SU-DHL-6 (cell line): ENCODE data around the gene SOBP.

ENCODE experiments used
- H2AFZ ChIP-seq: fragments of 200-600 bp; sonication (generic); 2 replicates; pipeline ENCODE4 v1.6.1; 2014; ENCODE audit warnings: low read depth, mild to moderate bottlenecking, moderate library complexity, mixed read lengths, antibody characterized with exemption, low read length; ENCODE audit not compliant: severe bottlenecking
- H3F3A ChIP-seq: fragments of 200-600 bp; shearing (Covaris generic); 2 replicates; pipeline ENCODE4 v1.6.0; 2016; ENCODE audit warnings: antibody characterized with exemption, mild to moderate bottlenecking; ENCODE audit not compliant: insufficient read depth
- H3K27ac ChIP-seq: fragments of 200-600 bp; sonication (generic); 2 replicates; pipeline ENCODE4 v1.5.1; 2016; ENCODE audit warnings: low read depth, mild to moderate bottlenecking, low read length, moderate library complexity, mixed read lengths
- H3K27me3 ChIP-seq: fragments of 200-600 bp; sonication (generic), shearing (Covaris generic); 2 replicates; pipeline ENCODE4 v1.6.0; 2014; ENCODE audit warnings: mild to moderate bottlenecking, low read length
- H3K36me3 ChIP-seq: fragments of 200-600 bp; sonication (generic); 2 replicates; pipeline ENCODE4 v1.6.1; 2014; ENCODE audit warnings: mild to moderate bottlenecking, low read length, mixed read lengths
- H3K4me2 ChIP-seq: fragments of 300-600, 200-600 bp; shearing (Covaris generic), sonication (generic); 2 replicates; pipeline ENCODE4 v1.6.0; 2014; ENCODE audit warnings: low read length, low read depth, mild to moderate bottlenecking; ENCODE audit not compliant: poor library complexity, severe bottlenecking
- H3K4me3 ChIP-seq: fragments of 200-600 bp; sonication (generic); 2 replicates; pipeline ENCODE4 v1.5.1; 2014; ENCODE audit warnings: antibody characterized with exemption, low read length, mild to moderate bottlenecking, mixed read lengths; ENCODE audit not compliant: insufficient read depth, poor library complexity, severe bottlenecking
- H3K79me2 ChIP-seq: fragments of 200-600 bp; sonication (generic); 2 replicates; pipeline ENCODE4 v1.6.1; 2014; ENCODE audit warnings: mild to moderate bottlenecking, low read length, moderate library complexity; ENCODE audit not compliant: insufficient read depth
- H3K9ac ChIP-seq: fragments of 200-600 bp; sonication (generic); 2 replicates; pipeline ENCODE4 v1.7.0; 2014; ENCODE audit warnings: mild to moderate bottlenecking, low read length
- H3K9me2 ChIP-seq: fragments of 200-600 bp; sonication (generic); replicated peaks from 2 replicates; pipeline ENCODE4 v1.6.1; 2014; ENCODE audit warnings: low read length; ENCODE audit not compliant: insufficient read depth
- H3K9me3 ChIP-seq: fragments of 200-600 bp; sonication (generic); 2 replicates; pipeline ENCODE4 v1.6.1; 2014; ENCODE audit warnings: low read length, mixed read lengths; ENCODE audit not compliant: insufficient read depth
- H4K20me1 ChIP-seq: fragments of 200-600 bp; sonication (generic); 2 replicates; pipeline ENCODE4 v1.6.1; 2014; ENCODE audit warnings: low read depth, mild to moderate bottlenecking, antibody characterized with exemption, low read length, moderate library complexity, mixed read lengths
- EZH2phosphoT487 ChIP-seq: fragments of 200-600 bp; sonication (generic), shearing (Covaris generic); conservative IDR thresholded peaks from 2 replicates; pipeline ENCODE4 v1.6.1; 2018; ENCODE audit warnings: mild to moderate bottlenecking, antibody characterized with exemption, low read length, moderate library complexity, mixed read lengths
- TF ChIP-seq, protein P1 (sequence below): fragments of 200-600 bp; sonication (generic); IDR thresholded peaks from one replicate; pipeline ENCODE4 v1.5.1; 2017; ENCODE audit warnings: antibody characterized with exemption, mild to moderate bottlenecking, low read length, moderate library complexity; ENCODE audit not compliant: insufficient read depth, poor library complexity, severe bottlenecking

Gene SOBP

DNA sequence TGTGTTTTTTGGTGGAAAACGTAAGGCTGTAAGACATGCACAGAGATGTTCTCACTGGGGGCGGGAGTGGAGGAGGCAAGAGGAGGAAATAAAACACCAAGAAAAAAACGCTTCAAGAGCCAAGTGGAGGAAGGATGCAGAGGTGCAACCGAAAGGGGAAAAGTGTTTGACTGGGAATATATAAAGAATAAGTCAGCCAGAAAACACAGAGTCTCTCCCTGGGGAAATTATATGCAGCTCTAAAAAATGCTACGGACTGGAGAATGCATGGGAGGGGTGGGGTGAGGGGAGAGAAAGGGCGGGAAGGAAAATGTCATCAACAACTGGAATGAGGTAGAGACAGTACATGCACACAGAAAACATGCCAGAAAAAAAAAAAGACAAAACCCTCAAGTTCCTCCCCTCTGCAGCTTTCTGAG, 200.7 kb downstream of the SOBP start:
- Histone ChIP-seq H3K36me3 (no peaks in the 10 kb centered on the region), H3K9ac (no peak overlapping the region), H3K27me3 (no peaks in the 10 kb centered on the region), H4K20me1 (no peaks in the 10 kb centered on the region), H3F3A (no peaks in the 10 kb centered on the region), H3K27ac (no peak overlapping the region), H2AFZ (no peak overlapping the region), H3K4me3 (no peak overlapping the region), H3K4me2 (no peak overlapping the region), H3K9me2 (no peaks in the 10 kb centered on the region), H3K9me3 (no peaks in the 10 kb centered on the region), H3K79me2 (no peaks in the 10 kb centered on the region)
- no peak for TF ChIP-seq EZH2phosphoT487
- TF ChIP-seq, protein P1, sequence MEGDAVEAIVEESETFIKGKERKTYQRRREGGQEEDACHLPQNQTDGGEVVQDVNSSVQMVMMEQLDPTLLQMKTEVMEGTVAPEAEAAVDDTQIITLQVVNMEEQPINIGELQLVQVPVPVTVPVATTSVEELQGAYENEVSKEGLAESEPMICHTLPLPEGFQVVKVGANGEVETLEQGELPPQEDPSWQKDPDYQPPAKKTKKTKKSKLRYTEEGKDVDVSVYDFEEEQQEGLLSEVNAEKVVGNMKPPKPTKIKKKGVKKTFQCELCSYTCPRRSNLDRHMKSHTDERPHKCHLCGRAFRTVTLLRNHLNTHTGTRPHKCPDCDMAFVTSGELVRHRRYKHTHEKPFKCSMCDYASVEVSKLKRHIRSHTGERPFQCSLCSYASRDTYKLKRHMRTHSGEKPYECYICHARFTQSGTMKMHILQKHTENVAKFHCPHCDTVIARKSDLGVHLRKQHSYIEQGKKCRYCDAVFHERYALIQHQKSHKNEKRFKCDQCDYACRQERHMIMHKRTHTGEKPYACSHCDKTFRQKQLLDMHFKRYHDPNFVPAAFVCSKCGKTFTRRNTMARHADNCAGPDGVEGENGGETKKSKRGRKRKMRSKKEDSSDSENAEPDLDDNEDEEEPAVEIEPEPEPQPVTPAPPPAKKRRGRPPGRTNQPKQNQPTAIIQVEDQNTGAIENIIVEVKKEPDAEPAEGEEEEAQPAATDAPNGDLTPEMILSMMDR = no peak

DNA sequence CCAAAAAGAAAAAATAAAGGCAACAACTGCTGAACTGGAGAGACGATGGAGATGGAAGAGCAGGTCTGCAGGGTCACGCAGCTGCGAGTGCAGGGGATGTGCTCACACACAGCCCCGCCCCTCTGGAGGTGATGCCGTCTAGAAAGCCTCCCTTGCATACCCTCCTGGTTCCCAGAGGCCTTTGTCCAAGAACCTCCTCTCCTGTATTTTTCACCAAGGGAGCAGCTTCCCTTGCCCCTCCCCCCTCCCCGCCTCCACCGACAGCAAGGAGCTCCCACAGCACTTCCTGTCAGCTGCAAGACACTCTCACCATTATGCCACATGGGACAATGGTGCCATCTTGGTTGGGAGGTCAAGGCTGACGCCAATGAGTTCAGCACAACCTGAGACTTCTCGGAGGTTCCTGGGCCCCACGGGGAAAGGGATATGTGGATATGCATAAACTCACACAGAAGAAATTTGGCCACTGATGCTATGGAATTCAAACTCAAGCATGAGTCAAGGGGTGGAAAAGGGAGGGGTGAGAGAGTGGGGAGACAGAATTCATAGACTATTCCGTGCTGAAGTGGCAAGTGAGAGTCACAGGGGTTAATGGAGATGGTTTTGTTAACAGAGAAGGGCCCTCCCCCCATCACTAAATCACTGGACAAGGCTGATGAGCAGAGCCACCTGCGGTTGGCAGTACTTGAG, 201.3 kb downstream of the SOBP start:
- H3F3A ChIP-seq = no peaks in the 10 kb centered on the region
- H4K20me1 ChIP-seq = no peaks in the 10 kb centered on the region
- no peaks in the 10 kb centered on the region for H3K79me2 ChIP-seq
- no peak overlapping the region for H3K27ac ChIP-seq
- TF ChIP-seq, protein P1 = no peak
- no peak for TF ChIP-seq EZH2phosphoT487
- H3K4me2 ChIP-seq = no peak overlapping the region
- H3K36me3 ChIP-seq = no peaks in the 10 kb centered on the region
- no peak overlapping the region for H2AFZ ChIP-seq
- no peak overlapping the region for H3K9ac ChIP-seq
- H3K4me3 ChIP-seq = no peak overlapping the region
- H3K27me3 ChIP-seq = no peaks in the 10 kb centered on the region
- no peaks in the 10 kb centered on the region for H3K9me2 ChIP-seq
- H3K9me3 ChIP-seq = no peaks in the 10 kb centered on the region

DNA sequence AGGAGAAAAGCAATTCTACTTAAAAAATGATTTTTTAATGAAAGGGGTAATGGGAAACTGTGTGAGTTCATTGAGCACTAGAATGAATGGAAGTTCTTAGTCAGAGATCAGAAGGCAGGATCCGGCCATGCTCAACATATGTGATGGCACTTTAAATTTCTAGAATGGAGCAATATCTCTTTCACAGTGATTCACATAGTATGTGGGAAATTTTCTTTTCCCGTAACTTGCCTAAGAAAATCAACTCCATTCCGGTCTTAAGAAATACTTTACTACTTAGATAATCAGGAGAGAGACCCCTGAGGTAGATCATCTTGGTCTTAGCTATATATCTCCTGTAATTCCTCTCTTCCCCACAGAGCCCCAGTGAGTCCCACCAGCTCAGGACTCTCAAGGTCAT, 202.4 kb downstream of the SOBP start:
- Histone ChIP-seq H3K79me2 (no peaks in the 10 kb centered on the region), H3F3A (no peaks in the 10 kb centered on the region), H2AFZ (no peak overlapping the region), H3K4me2 (no peak overlapping the region), H3K9ac (no peak overlapping the region), H3K36me3 (no peaks in the 10 kb centered on the region), H3K9me3 (no peaks in the 10 kb centered on the region), H3K4me3 (no peak overlapping the region), H3K27me3 (no peaks in the 10 kb centered on the region), H3K9me2 (no peaks in the 10 kb centered on the region), H4K20me1 (no peaks in the 10 kb centered on the region), H3K27ac (no peak overlapping the region)
- TF ChIP-seq EZH2phosphoT487 = no peak
- TF ChIP-seq, protein P1 = no peak
